Gastrocnemius medialis (tissue), 4 donors: Measurements from ENCODE around the gene LPGAT1. TPM values are rescaled to one million over a fixed set of nuclear protein-coding genes. Genes with fewer than 3 reads are reported as not detected.

ENCODE experiments used
- ATAC-seq, 2 donors: fragments of 150-250 bp; one replicate each; pipeline ENCODE4 v1.9.1; 2016
- DNase-seq, 2 donors: peaks; one replicate each; pipeline ENCODE4 v3.0.0-alpha.2; 2019
- H3K27ac ChIP-seq, 4 donors: fragments of 200-600 bp; sonication (generic); 1 replicate in 1 of 4; 2 replicates in 3 of 4; pipeline ENCODE4 v1.5.1; 2016 to 2018; ENCODE audit warnings: mild to moderate bottlenecking in 2 of 4, moderate library complexity in 1 of 4
- H3K27me3 ChIP-seq, 3 donors: fragments of 200-600 bp; sonication (generic) in 2 of 3; 1 replicate in 1 of 3; 2 replicates in 2 of 3; pipeline versions ENCODE4 v1.5.1 to v1.6.0; 2016 to 2019; ENCODE audit warnings: mild to moderate bottlenecking in 1 of 3, moderate library complexity in 1 of 3
- H3K36me3 ChIP-seq, 2 donors: fragments of 200-600 bp; sonication (generic) in 1 of 2; one replicate each; pipeline ENCODE4 v1.5.1; 2017 to 2018
- H3K4me1 ChIP-seq, 2 donors: fragments of 200-600 bp; sonication (generic) in 1 of 2; one replicate each; pipeline ENCODE4 v1.5.1; 2016 to 2017; ENCODE audit warnings: mild to moderate bottlenecking in 2 of 2
- H3K4me3 ChIP-seq, 4 donors: fragments of 200-600 bp; sonication (generic) in 3 of 4; 1 replicate in 1 of 4; 2 replicates in 3 of 4; pipeline ENCODE4 v1.5.1; 2016 to 2019; ENCODE audit warnings: mild to moderate bottlenecking in 2 of 4
- H3K9me3 ChIP-seq, 3 donors: fragments of 200-600 bp; sonication (generic) in 2 of 3; 1 replicate in 1 of 3; 2 replicates in 2 of 3; pipeline ENCODE4 v1.5.1; 2016 to 2019
- POLR2A ChIP-seq, 2 donors: fragments of 450-650 bp; IDR thresholded peaks; one replicate each; pipeline ENCODE4 v1.6.1; 2017; ENCODE audit warnings: antibody characterized with exemption in 2 of 2, mild to moderate bottlenecking in 2 of 2, moderate library complexity in 2 of 2
- in situ Hi-C, 4 donors: fragments of 200-750 bp; cut with MboI; loops; one replicate each; pipeline versions ENCODE4 v1.15.0 to v1.8.0; 2017; ENCODE audit warnings: low sequenced_read_pairs in 4 of 4
- intact Hi-C: fragments of 100-400 bp; cut with DNase I; formaldehyde crosslinking; loops from one replicate; pipeline ENCODE4 v1.15.1; 2023; ENCODE audit warnings: low total_unique reads
- total RNA-seq, 4 donors: library from RNA; depleted of rRNA; stranded (reverse); fragments of >200 nt; gene quantifications; one replicate each; pipeline versions ENCODE4 v1.1.0 to v1.2.3, GENCODE V29; 2016
- TF ChIP-seq, protein P1 (sequence below), 5 experiments: fragments of 450-650 bp in 3 of 5; fragments of 200-600 bp in 2 of 5; sonication (generic) in 2 of 5; IDR thresholded peaks in 4 of 5; conservative IDR thresholded peaks in 1 of 5; 1 replicate in 4 of 5; 2 replicates in 1 of 5; pipeline ENCODE4 v1.5.1; 2016 to 2019; ENCODE audit warnings: antibody characterized with exemption in 5 of 5, mild to moderate bottlenecking in 3 of 5, moderate library complexity in 3 of 5

LPGAT1 gene
- total RNA-seq, 4 donors from 2014 or later, result 11.2 to 51.4 (median 21.5) TPM

DNA sequence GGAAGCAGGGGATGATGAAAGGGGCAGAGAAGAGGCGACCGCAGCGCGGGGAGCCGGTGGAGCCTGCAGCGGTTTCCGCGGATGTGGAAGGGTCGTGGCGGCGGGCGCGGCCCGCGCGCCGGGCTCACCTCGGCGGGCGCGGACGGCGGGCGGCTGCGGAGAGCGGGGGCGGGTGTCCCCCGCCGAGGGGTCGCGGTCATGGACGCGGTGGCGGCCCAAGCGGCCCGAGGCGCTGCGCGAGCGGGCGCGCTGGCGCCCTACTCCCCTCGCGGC is 572 bp downstream of the LPGAT1 start:
- in situ Hi-C loops (loop anchor here in 2 of 4 donors (10.0 to 25.0 kb wide), 3 partner anchors 145 to 268 kb away; partner anchors contain the start of gene NEK2 (in 1 of the 2)), intact Hi-C loops (loop anchor here (1.0 to 10.0 kb wide), 3 partner anchors 131 to 455 kb away; partner anchors contain the start of gene PPP2R5A)
- peaks cover 13 to 17% of the 10 kb centered on the region in 2 donors for H3K4me1 ChIP-seq

DNA sequence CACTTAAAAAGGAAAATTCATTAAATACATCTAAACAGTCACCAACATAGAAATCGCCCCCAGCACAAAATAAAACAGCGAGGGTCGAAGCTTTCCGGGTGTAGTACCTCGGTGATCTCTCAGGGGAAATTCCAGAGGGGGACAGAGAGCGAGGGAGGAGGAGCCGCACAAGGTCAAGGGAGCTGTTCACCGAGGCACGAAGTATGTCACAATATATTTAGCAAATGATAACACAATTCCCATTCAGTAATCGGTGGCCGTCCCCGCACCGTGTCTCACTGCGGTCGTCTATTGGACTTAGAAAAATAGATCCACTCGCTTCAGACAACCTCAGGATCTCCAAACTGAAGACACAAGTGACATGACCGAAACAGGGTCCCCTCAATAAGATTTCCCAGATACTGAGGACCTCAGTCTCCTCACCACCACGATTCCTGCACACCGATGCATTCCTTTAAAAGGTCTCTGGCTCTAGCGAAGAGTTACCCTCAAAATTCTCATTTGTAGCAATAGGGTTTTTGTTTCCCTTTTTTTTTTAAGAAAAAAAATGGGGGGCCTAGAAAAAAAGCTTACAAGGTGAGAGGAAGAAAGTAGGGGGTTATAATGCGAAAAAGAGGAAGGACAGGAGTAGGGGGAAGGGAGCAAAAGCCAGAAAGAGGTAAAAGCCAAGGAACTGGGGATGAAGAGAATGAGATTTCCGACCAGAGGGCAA is 1.1 kb downstream of the LPGAT1 start:
- Histone ChIP-seq H3K4me3 (peak overlapping the region; percentile 62 to 85 (median 68)), H3K9me3 (no peaks in the 10 kb centered on the region), H3K27ac (peak overlapping the region; percentile 66 to 92 (median 82)), H3K27me3 (no peaks in the 10 kb centered on the region), H3K4me1 (peaks cover 13 to 17% of the 10 kb centered on the region in 2 donors), H3K36me3 (no peaks in the 10 kb centered on the region)
- no peak for TF ChIP-seq POLR2A (IDR thresholded peaks at IDR 0.05)
- TF ChIP-seq, protein P1, sequence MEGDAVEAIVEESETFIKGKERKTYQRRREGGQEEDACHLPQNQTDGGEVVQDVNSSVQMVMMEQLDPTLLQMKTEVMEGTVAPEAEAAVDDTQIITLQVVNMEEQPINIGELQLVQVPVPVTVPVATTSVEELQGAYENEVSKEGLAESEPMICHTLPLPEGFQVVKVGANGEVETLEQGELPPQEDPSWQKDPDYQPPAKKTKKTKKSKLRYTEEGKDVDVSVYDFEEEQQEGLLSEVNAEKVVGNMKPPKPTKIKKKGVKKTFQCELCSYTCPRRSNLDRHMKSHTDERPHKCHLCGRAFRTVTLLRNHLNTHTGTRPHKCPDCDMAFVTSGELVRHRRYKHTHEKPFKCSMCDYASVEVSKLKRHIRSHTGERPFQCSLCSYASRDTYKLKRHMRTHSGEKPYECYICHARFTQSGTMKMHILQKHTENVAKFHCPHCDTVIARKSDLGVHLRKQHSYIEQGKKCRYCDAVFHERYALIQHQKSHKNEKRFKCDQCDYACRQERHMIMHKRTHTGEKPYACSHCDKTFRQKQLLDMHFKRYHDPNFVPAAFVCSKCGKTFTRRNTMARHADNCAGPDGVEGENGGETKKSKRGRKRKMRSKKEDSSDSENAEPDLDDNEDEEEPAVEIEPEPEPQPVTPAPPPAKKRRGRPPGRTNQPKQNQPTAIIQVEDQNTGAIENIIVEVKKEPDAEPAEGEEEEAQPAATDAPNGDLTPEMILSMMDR (IDR thresholded peaks at IDR 0.05 in 4 of 5, conservative IDR thresholded peaks at IDR 0.05 in 1 of 5), result no peak
- ATAC-seq (peak in 1 of 2 donors; percentile 43), DNase-seq (peak in 1 of 2 donors; percentile 18)
- in situ Hi-C loops (loop anchor here in 2 of 4 donors (10.0 to 25.0 kb wide), 3 partner anchors 145 to 267 kb away; partner anchors contain the start of gene NEK2 (in 1 of the 2)), intact Hi-C loops (loop anchor here (1.0 to 10.0 kb wide), 5 partner anchors 131 to 455 kb away; partner anchors contain the start of genes DTL, INTS7, PPP2R5A and SLC30A1)

More for the DNA sequence above, 572 bp downstream of the LPGAT1 start:
- ATAC-seq, result peak; percentile 37 to 43
- TF ChIP-seq, protein P1 (IDR thresholded peaks at IDR 0.05 in 4 of 5, conservative IDR thresholded peaks at IDR 0.05 in 1 of 5), result no peak
- TF ChIP-seq POLR2A (IDR thresholded peaks at IDR 0.05), result no peak
- Histone ChIP-seq H3K4me3 (peak overlapping the region; percentile 62 to 85 (median 68)), H3K27ac (peak overlapping the region; percentile 74 to 92 (median 88)), H3K27me3 (no peaks in the 10 kb centered on the region), H3K36me3 (no peaks in the 10 kb centered on the region), H3K9me3 (no peaks in the 10 kb centered on the region)
- DNase-seq, result no peak

DNA sequence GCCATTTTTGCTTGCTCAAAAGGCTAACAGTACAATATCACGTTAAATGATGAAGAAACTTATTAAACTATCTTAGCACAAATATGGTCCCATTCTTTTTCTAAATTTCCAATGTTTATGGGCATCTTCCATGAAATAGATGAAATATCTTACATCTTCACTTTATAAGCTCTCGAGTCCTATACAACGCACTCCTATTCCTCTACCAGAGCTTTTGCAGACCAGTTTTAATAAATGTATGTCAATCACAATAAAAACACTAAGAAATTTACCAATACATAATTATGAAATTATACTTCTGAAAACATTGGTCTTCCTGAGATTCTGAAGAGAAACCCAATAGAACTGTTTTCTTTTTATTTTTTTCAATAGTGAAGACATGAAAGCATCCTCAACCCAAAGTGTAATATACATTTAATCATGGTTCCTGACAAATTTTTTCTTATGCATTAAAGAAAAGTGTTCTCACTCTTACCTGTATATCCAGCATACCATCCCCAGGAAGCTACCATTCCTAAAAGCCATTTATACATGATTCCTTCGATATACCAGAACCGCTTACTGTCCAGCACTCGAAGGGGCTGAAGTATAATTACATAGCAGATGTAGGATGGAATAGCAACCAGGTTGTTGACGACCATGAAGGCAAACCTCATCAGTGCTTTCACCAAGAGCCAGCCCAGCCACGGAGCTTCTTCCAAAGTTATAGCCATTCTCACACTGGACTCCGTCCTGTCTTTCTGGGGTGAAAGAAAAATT is 1.8 kb downstream of the LPGAT1 start:
- in situ Hi-C loops (loop anchor here in 1 of 4 donors (25.0 kb wide), 1 partner anchor 266 kb away; no protein-coding TSS in a partner anchor), intact Hi-C loops (loop anchor here (1.0 to 5.0 kb wide), 2 partner anchors 207 to 251 kb away; partner anchors contain the start of genes DTL, INTS7 and SLC30A1)
- no peaks in the 10 kb centered on the region for H3K9me3 ChIP-seq
- H3K27ac ChIP-seq, result peak overlapping the region; percentile 66 to 92 (median 82)
- no peak for TF ChIP-seq POLR2A (IDR thresholded peaks at IDR 0.05)
- TF ChIP-seq, protein P1 (IDR thresholded peaks at IDR 0.05 in 4 of 5, conservative IDR thresholded peaks at IDR 0.05 in 1 of 5), result no peak
- ATAC-seq (no peak), DNase-seq (no peak)
- peak overlapping the region in 3 of 4 donors; percentile 62 to 73 (median 63) for H3K4me3 ChIP-seq
- H3K4me1 ChIP-seq, result peaks cover 13 to 17% of the 10 kb centered on the region in 2 donors
- no peaks in the 10 kb centered on the region for H3K36me3 ChIP-seq
- H3K27me3 ChIP-seq, result no peaks in the 10 kb centered on the region

GRCh38 chr1:211827051-211827450 is 3.5 kb downstream of the LPGAT1 start:
- H3K9me3 ChIP-seq, result no peaks in the 10 kb centered on the region
- no peak overlapping the region for H3K27ac ChIP-seq
- peaks cover 13 to 17% of the 10 kb centered on the region in 2 donors for H3K4me1 ChIP-seq
- in situ Hi-C loops (loop anchor here in 1 of 4 donors (25.0 kb wide), 1 partner anchor 265 kb away; no protein-coding TSS in a partner anchor), intact Hi-C loops (loop anchor here (5.0 kb wide), 1 partner anchor 250 kb away; the partner anchor contains the start of gene SLC30A1)
- no peaks in the 10 kb centered on the region for H3K27me3 ChIP-seq
- DNase-seq, result no peak
- no peak for ATAC-seq
- no peaks in the 10 kb centered on the region for H3K36me3 ChIP-seq
- TF ChIP-seq POLR2A (IDR thresholded peaks at IDR 0.05), result no peak
- TF ChIP-seq, protein P1 (IDR thresholded peaks at IDR 0.05 in 4 of 5, conservative IDR thresholded peaks at IDR 0.05 in 1 of 5), result no peak
- no peak overlapping the region for H3K4me3 ChIP-seq
